PC-3 (cell line): Measurements from ENCODE around the gene GIPC2. TPM values are rescaled to one million over a fixed set of nuclear protein-coding genes. Genes with fewer than 3 reads are reported as not detected.

Source experiments
- ATAC-seq: fragments of 200-7000 bp; cut with Tn5 transposase; 2 replicates; pipeline ENCODE4 v1.9.1; 2020; ENCODE audit warnings: mild to moderate bottlenecking, moderate library complexity
- BruUV-seq: library from RNA; stranded (reverse); fragments of 400-500 nt; replicated peaks from 2 replicates; lab custom pipeline; 2021; lab: Mats Ljungman, UMichigan
- CTCF ChIA-PET: fragments of 300-600 bp; sonication (Branson Sonifier 250); formaldehyde crosslinking; loops from one replicate; lab custom pipeline; 2022; ENCODE audit warnings: antibody characterized with exemption; lab: Charles Lee
- POLR2A ChIA-PET: fragments of 300-600 bp; sonication (Branson Sonifier 250); formaldehyde crosslinking; loops from one replicate; lab custom pipeline; 2022; ENCODE audit warnings: antibody characterized with exemption; ENCODE audit not compliant: unreplicated experiment; lab: Charles Lee
- DNase-seq: peaks from one replicate; pipeline ENCODE4 v3.0.0-alpha.2; 2015
- H2AFZ ChIP-seq: fragments of 300-600 bp; sonication (generic); 2 replicates; pipeline ENCODE4 v1.6.0; 2016; ENCODE audit warnings: antibody characterized with exemption, low read length
- H3F3A ChIP-seq: fragments of 300-600 bp; sonication (generic); one replicate; pipeline ENCODE4 v1.6.0; 2017; ENCODE audit warnings: antibody characterized with exemption, low read length, control low read depth, mild to moderate bottlenecking; ENCODE audit not compliant: unreplicated experiment
- H3K27ac ChIP-seq: fragments of 300-600 bp; sonication (generic); 2 replicates; pipeline ENCODE4 v1.5.1; 2016; ENCODE audit warnings: mild to moderate bottlenecking, low read length
- H3K27me3 ChIP-seq: fragments of 300-600 bp; sonication (generic); 2 replicates; pipeline ENCODE4 v1.6.1; 2016; ENCODE audit warnings: low read length, mixed read lengths
- H3K36me3 ChIP-seq: fragments of 300-600 bp; sonication (generic); 2 replicates; pipeline ENCODE4 v1.6.1; 2016; ENCODE audit warnings: low read depth, mixed run types, low read length, mixed read lengths
- H3K4me1 ChIP-seq: fragments of 300-600 bp; sonication (generic); 2 replicates; pipeline ENCODE4 v1.5.1; 2016; ENCODE audit warnings: low read length; ENCODE audit not compliant: insufficient read depth
- H3K4me2 ChIP-seq: fragments of 300-600 bp; sonication (generic); 2 replicates; pipeline ENCODE4 v1.6.0; 2016; ENCODE audit warnings: low read length
- H3K4me3 ChIP-seq: fragments of 300-600 bp; sonication (generic); 2 replicates; pipeline ENCODE4 v1.5.1; 2016; ENCODE audit warnings: mild to moderate bottlenecking, low read length, mixed read lengths
- H3K79me2 ChIP-seq: fragments of 300-600 bp; sonication (generic); 2 replicates; pipeline ENCODE4 v1.6.1; 2017; ENCODE audit warnings: low read length, mixed read lengths
- H3K9ac ChIP-seq: fragments of 300-600 bp; sonication (generic); 2 replicates; pipeline ENCODE4 v1.6.0; 2016; ENCODE audit warnings: mild to moderate bottlenecking, low read length
- H3K9me2 ChIP-seq: fragments of 300-600 bp; sonication (generic); replicated peaks from 2 replicates; pipeline ENCODE4 v1.6.1; 2016; ENCODE audit warnings: mixed run types, low read length, mixed read lengths
- H3K9me3 ChIP-seq: fragments of 300-600 bp; sonication (generic); 2 replicates; pipeline ENCODE4 v1.6.1; 2016; ENCODE audit warnings: low read length, mixed read lengths
- H4K20me1 ChIP-seq: fragments of 300-600 bp; sonication (generic); 2 replicates; pipeline ENCODE4 v1.6.1; 2016; ENCODE audit warnings: low read length, mixed read lengths
- EZH2 ChIP-seq: fragments of 300-600 bp; sonication (generic); IDR thresholded peaks from one replicate; pipeline ENCODE4 v1.6.1; 2017; ENCODE audit warnings: antibody characterized with exemption, mild to moderate bottlenecking, low read length; ENCODE audit not compliant: unreplicated experiment
- EZH2phosphoT487 ChIP-seq: fragments of 300-600 bp; sonication (generic); IDR thresholded peaks from 2 replicates; pipeline ENCODE4 v1.6.1; 2018; ENCODE audit warnings: mild to moderate bottlenecking, antibody characterized with exemption, low read length, borderline replicate concordance
- intact Hi-C: fragments of 100-400 bp; cut with micrococcal nuclease; formaldehyde crosslinking; loops from 2 replicates; pipeline ENCODE4 v1.9.0; 2023
- total RNA-seq: library from RNA; depleted of rRNA; stranded (reverse); fragments of >200 nt; gene quantifications from 2 replicates; pipeline ENCODE4 v1.2.3, GENCODE V29; 2014
- TF ChIP-seq, protein P1 (sequence below): fragments of 300-600 bp; sonication (generic); conservative IDR thresholded peaks from 2 replicates; pipeline ENCODE4 v1.5.1; 2017; ENCODE audit warnings: antibody characterized with exemption, low read depth, mild to moderate bottlenecking, low read length

Gene GIPC2
- total RNA-seq, 1 experiment from 2014 or later = not detected

DNA sequence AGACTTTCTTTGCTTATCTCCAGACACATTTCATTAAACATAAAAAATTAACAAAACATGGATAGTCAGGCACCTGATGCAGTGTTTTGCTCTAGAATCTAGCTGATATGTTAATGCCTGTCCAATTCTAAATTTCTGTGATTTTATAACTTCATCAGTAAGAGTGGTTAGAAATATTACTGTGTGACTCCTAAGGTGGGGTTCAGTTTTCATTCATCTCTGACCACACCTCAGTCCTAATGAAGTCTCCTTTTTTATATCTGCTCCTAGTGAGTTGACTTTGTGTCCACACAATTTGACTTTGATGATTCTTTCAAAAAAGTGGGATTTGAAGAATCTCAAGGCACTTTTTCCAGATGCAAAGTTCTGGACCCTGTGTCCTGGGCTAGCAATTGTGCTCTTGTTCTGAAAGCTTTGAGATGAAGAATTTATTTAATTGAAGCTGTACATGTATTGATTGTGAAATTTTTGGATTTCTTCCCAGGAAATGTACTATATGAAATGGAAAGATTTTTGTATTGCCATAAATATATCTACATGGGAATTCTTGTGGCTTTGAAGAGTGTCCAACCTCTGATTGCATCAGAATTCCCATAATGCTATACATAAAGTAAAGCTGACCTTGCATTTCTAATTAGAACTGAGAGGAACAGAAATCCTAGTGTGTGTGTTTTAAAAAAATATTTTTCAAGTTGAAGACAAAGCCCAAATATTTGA is 111.2 kb downstream of the GIPC2 start:
- Histone ChIP-seq H3K4me3 (no peak overlapping the region), H3K4me2 (no peak overlapping the region), H3F3A (no peaks in the 10 kb centered on the region), H3K36me3 (no peaks in the 10 kb centered on the region), H3K9ac (no peak overlapping the region), H3K27me3 (no peaks in the 10 kb centered on the region), H2AFZ (no peak overlapping the region; the same call in 1 of the 2 replicates), H3K27ac (no peak overlapping the region), H3K4me1 (peaks cover 7% of the 10 kb centered on the region), H3K9me2 (no peaks in the 10 kb centered on the region), H4K20me1 (no peaks in the 10 kb centered on the region), H3K79me2 (no peaks in the 10 kb centered on the region), H3K9me3 (no peaks in the 10 kb centered on the region)
- no peak for TF ChIP-seq EZH2phosphoT487
- TF ChIP-seq, protein P1, sequence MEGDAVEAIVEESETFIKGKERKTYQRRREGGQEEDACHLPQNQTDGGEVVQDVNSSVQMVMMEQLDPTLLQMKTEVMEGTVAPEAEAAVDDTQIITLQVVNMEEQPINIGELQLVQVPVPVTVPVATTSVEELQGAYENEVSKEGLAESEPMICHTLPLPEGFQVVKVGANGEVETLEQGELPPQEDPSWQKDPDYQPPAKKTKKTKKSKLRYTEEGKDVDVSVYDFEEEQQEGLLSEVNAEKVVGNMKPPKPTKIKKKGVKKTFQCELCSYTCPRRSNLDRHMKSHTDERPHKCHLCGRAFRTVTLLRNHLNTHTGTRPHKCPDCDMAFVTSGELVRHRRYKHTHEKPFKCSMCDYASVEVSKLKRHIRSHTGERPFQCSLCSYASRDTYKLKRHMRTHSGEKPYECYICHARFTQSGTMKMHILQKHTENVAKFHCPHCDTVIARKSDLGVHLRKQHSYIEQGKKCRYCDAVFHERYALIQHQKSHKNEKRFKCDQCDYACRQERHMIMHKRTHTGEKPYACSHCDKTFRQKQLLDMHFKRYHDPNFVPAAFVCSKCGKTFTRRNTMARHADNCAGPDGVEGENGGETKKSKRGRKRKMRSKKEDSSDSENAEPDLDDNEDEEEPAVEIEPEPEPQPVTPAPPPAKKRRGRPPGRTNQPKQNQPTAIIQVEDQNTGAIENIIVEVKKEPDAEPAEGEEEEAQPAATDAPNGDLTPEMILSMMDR = no peak
- TF ChIP-seq EZH2 = no peak
- CTCF ChIA-PET = no interaction called here
- POLR2A ChIA-PET = interaction anchor here (0.6 kb wide), 1 partner anchor 79 kb away, joined by 6 read pairs; no protein-coding TSS in a partner anchor
- intact Hi-C loops = no loop called here
- BruUV-seq = no TSS peak
- DNase-seq = peak; percentile 55
- no peak for ATAC-seq

DNA sequence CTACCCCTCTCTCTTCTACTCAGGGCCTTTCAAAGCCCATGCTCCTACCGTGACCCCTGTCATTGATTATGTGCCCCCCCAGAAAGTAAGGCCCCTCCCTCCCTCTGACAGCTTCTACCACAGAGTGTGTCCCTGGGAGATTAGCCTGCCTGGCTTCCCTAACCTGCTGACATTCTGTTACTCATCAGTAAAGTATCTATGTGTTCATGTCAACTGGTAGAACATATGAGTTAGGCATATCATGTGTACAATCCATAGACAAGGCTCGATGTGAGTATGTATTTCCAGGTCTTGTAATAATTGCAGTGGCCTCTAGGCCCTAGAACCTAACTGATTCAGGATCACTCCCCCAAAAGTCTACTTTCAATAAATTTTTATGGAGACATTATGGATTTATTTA is 120.0 kb downstream of the GIPC2 start:
- ChIA-PET POLR2A (no interaction called here), CTCF (no interaction called here)
- DNase-seq (peak; percentile 59), ATAC-seq (peak; percentile 51)
- Histone ChIP-seq H3K9me2 (no peaks in the 10 kb centered on the region), H3F3A (no peaks in the 10 kb centered on the region), H4K20me1 (no peaks in the 10 kb centered on the region), H3K4me1 (peaks cover 15% of the 10 kb centered on the region), H3K36me3 (no peaks in the 10 kb centered on the region), H3K4me3 (no peak overlapping the region), H3K27ac (no peak overlapping the region), H3K9ac (no peak overlapping the region), H2AFZ (no peak overlapping the region), H3K79me2 (no peaks in the 10 kb centered on the region), H3K27me3 (no peaks in the 10 kb centered on the region), H3K9me3 (no peaks in the 10 kb centered on the region), H3K4me2 (no peak overlapping the region)
- intact Hi-C loops = no loop called here
- TF ChIP-seq EZH2phosphoT487 (no peak), EZH2 (no peak)
- TF ChIP-seq, protein P1 = no peak
- BruUV-seq = no TSS peak

DNA sequence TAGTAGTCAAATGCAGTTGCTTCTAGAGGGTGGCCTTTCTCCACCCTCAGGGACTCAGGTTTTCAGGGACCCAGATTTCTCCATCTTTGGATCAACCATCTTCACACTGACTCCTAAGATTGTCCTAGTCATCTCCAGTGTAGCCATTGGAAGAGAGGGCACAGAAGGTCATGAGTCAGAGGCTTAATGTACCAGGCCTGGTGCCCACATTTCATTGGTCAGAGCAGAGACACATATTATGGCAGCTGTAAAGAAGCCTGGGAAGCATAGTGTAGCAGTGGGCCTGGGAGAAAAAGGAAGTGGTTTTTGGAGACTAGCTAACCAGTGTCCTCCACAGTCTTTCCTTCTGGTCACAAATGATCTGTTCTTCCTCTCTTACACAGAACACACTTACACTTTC is 122.5 kb downstream of the GIPC2 start:
- Histone ChIP-seq H3K9ac (no peak overlapping the region), H3K36me3 (no peaks in the 10 kb centered on the region), H3K4me1 (peaks cover 38% of the 10 kb centered on the region), H3K9me2 (no peaks in the 10 kb centered on the region), H3K9me3 (no peaks in the 10 kb centered on the region), H4K20me1 (no peaks in the 10 kb centered on the region), H3K27me3 (no peaks in the 10 kb centered on the region), H3K4me3 (no peak overlapping the region), H2AFZ (no peak overlapping the region), H3F3A (peaks cover 11% of the 10 kb centered on the region), H3K4me2 (no peak overlapping the region), H3K79me2 (no peaks in the 10 kb centered on the region), H3K27ac (no peak overlapping the region)
- ChIA-PET CTCF (no interaction called here), POLR2A (no interaction called here)
- no peak for DNase-seq
- BruUV-seq = no TSS peak
- ATAC-seq = no peak
- no peak for TF ChIP-seq EZH2phosphoT487
- no peak for TF ChIP-seq EZH2
- TF ChIP-seq, protein P1 = no peak
- intact Hi-C loops = no loop called here
